PC-9 (cell line): ENCODE measurements around the gene ST6GALNAC2. TPM values are rescaled to one million over a fixed set of nuclear protein-coding genes. Genes with fewer than 3 reads are reported as not detected.

Experiments used
- BruUV-seq: library from RNA; stranded (reverse); fragments of 400-500 nt; replicated peaks from 2 replicates; lab custom pipeline; 2021; lab: Mats Ljungman, UMichigan
- CTCF ChIA-PET: fragments of 300-600 bp; sonication (Branson Sonifier 250); formaldehyde crosslinking; loops from one replicate; lab custom pipeline; 2022; ENCODE audit warnings: antibody characterized with exemption; lab: Charles Lee
- POLR2A ChIA-PET: fragments of 300-600 bp; sonication (Branson Sonifier 250); formaldehyde crosslinking; loops from one replicate; lab custom pipeline; 2022; ENCODE audit warnings: antibody characterized with exemption; ENCODE audit not compliant: unreplicated experiment; lab: Charles Lee
- DNase-seq, 2 experiments: peaks; one replicate each; pipeline versions ENCODE4 v3.0.0 to v3.0.0-alpha.2; 2015 to 2022; ENCODE audit warnings: mixed read lengths in 1 of 2
- H2AFZ ChIP-seq: fragments of 200-600 bp; sonication (generic); 2 replicates; pipeline ENCODE4 v1.8.1; 2017; ENCODE audit warnings: antibody characterized with exemption
- H3F3A ChIP-seq: fragments of 200-600 bp; sonication (generic); 2 replicates; pipeline ENCODE4 v1.8.1; 2017; ENCODE audit warnings: antibody characterized with exemption, mild to moderate bottlenecking, low read depth; ENCODE audit not compliant: insufficient read depth
- H3K27ac ChIP-seq: fragments of 200-600 bp; sonication (generic); 2 replicates; pipeline ENCODE4 v1.6.1; 2016; ENCODE audit warnings: mixed run types
- H3K27me3 ChIP-seq: fragments of 200-600 bp; sonication (generic); 2 replicates; pipeline ENCODE4 v1.6.1; 2016; ENCODE audit warnings: low read depth, mixed run types; ENCODE audit not compliant: insufficient read depth
- H3K36me3 ChIP-seq: fragments of 200-600 bp; sonication (generic); 2 replicates; pipeline ENCODE4 v1.6.1; 2016; ENCODE audit warnings: low read depth, mixed run types
- H3K4me1 ChIP-seq: fragments of 200-600 bp; sonication (generic); replicated peaks from 2 replicates; pipeline ENCODE4 v1.6.1; 2016; ENCODE audit warnings: mixed run types; ENCODE audit not compliant: insufficient read depth
- H3K4me2 ChIP-seq: fragments of 200-600 bp; sonication (generic); 2 replicates; pipeline ENCODE4 v1.6.1; 2017; ENCODE audit warnings: mixed run types
- H3K4me3 ChIP-seq: fragments of 200-600 bp; sonication (generic); 2 replicates; pipeline ENCODE4 v1.6.1; 2016; ENCODE audit warnings: mixed run types
- H3K79me2 ChIP-seq: fragments of 200-600 bp; sonication (generic); 2 replicates; pipeline ENCODE4 v1.6.1; 2017; ENCODE audit warnings: low read depth, mixed run types
- H3K9me2 ChIP-seq: fragments of 200-600 bp; sonication (generic); 2 replicates; pipeline ENCODE4 v1.8.1; 2017; ENCODE audit warnings: mild to moderate bottlenecking; ENCODE audit not compliant: insufficient read depth
- H3K9me3 ChIP-seq: fragments of 200-600 bp; sonication (generic); 2 replicates; pipeline ENCODE4 v1.8.1; 2016; ENCODE audit warnings: low read depth; ENCODE audit not compliant: insufficient read depth
- H4K20me1 ChIP-seq: fragments of 200-600 bp; sonication (generic); 2 replicates; pipeline ENCODE4 v1.8.1; 2017; ENCODE audit not compliant: insufficient read depth
- CTCF ChIP-seq: fragments of 200-600 bp; sonication (generic); conservative IDR thresholded peaks from 2 replicates; pipeline ENCODE4 v1.6.1; 2017; ENCODE audit warnings: mixed run types, antibody characterized with exemption, mild to moderate bottlenecking, moderate library complexity
- EZH2 ChIP-seq: fragments of 200-600 bp; sonication (generic); IDR thresholded peaks from 2 replicates; pipeline ENCODE4 v1.8.0; 2017; ENCODE audit warnings: antibody characterized with exemption, low read depth
- intact Hi-C: fragments of 100-400 bp; cut with micrococcal nuclease; formaldehyde crosslinking; loops from one replicate; pipeline ENCODE4 v1.10.0; 2022; ENCODE audit not compliant: unreplicated experiment
- total RNA-seq: library from RNA; stranded (reverse); gene quantifications from 2 replicates; pipeline ENCODE4 v1.2.3, GENCODE V29; 2021

ST6GALNAC2 gene
- total RNA-seq, 1 experiment from 2014 or later = 15.5 TPM

- ChIA-PET POLR2A (interaction anchor here (0.6 kb wide), 1 partner anchor 656 kb away, joined by 6 read pairs; no protein-coding TSS in a partner anchor), CTCF (interaction anchor here (0.5 to 0.6 kb wide), 2 partner anchors 7 to 37 kb away, joined by 4 to 7 read pairs; no protein-coding TSS in a partner anchor)
- BruUV-seq = no TSS peak
- Histone ChIP-seq H4K20me1 (no peaks in the 10 kb centered on the region), H3K4me1 (peaks cover 41% of the 10 kb centered on the region), H3K4me3 (no peak overlapping the region), H3K9me2 (no peaks in the 10 kb centered on the region), H3K79me2 (no peaks in the 10 kb centered on the region), H3K9me3 (no peaks in the 10 kb centered on the region), H3F3A (peaks cover 17% of the 10 kb centered on the region), H2AFZ (no peak overlapping the region), H3K27ac (no peak overlapping the region), H3K36me3 (no peaks in the 10 kb centered on the region), H3K27me3 (no peaks in the 10 kb centered on the region), H3K4me2 (no peak overlapping the region)
- no peak for TF ChIP-seq CTCF
- no peak for TF ChIP-seq EZH2
- intact Hi-C loops = no loop called here
- DNase-seq = no peak
Observed at GRCh38 chr17:76599694-76600460, 14.2 kb upstream of the ST6GALNAC2 start.

- H3K27ac ChIP-seq = peak overlapping the region; percentile 43; the same call in 1 of the 2 replicates
- 0 out of 2 replicates have a peak overlapping the region, but pooled peaks have one; percentile 23 for H3K4me2 ChIP-seq
- DNase-seq = no peak
- no peaks in the 10 kb centered on the region for H4K20me1 ChIP-seq
- ChIA-PET POLR2A (no interaction called here), CTCF (interaction anchor here (0.6 to 1.2 kb wide), 3 partner anchors 10 to 23 kb away, joined by 3 to 7 read pairs (median 3); no protein-coding TSS in a partner anchor)
- no peaks in the 10 kb centered on the region for H3K79me2 ChIP-seq
- intact Hi-C loops = no loop called here
- H3K4me1 ChIP-seq = peaks cover 53% of the 10 kb centered on the region
- BruUV-seq = no TSS peak
- H3K27me3 ChIP-seq = no peaks in the 10 kb centered on the region
- no peaks in the 10 kb centered on the region for H3K36me3 ChIP-seq
- peaks cover 25% of the 10 kb centered on the region for H3F3A ChIP-seq
- H3K9me2 ChIP-seq = no peaks in the 10 kb centered on the region
- H2AFZ ChIP-seq = no peak overlapping the region
- TF ChIP-seq CTCF (no peak), EZH2 (no peak)
- H3K9me3 ChIP-seq = no peaks in the 10 kb centered on the region
- no peak overlapping the region for H3K4me3 ChIP-seq
Observed at GRCh38 chr17:76598004-76598439, 12.4 kb upstream of the ST6GALNAC2 start.

- ChIA-PET POLR2A (no interaction called here), CTCF (no interaction called here)
- no peaks in the 10 kb centered on the region for H3K36me3 ChIP-seq
- TF ChIP-seq EZH2 (no peak), CTCF (no peak)
- peak; percentile 27 to 67 for DNase-seq
- peak overlapping the region; percentile 43; the same call in 1 of the 2 replicates for H3K27ac ChIP-seq
- H3K4me2 ChIP-seq = peak overlapping the region; percentile 31; the same call in 1 of the 2 replicates
- no peaks in the 10 kb centered on the region for H3K9me2 ChIP-seq
- H3K4me1 ChIP-seq = peaks cover 49% of the 10 kb centered on the region
- no peaks in the 10 kb centered on the region for H3K27me3 ChIP-seq
- H3F3A ChIP-seq = peaks cover 25% of the 10 kb centered on the region
- intact Hi-C loops = no loop called here
- H3K9me3 ChIP-seq = no peaks in the 10 kb centered on the region
- no TSS peak for BruUV-seq
- no peaks in the 10 kb centered on the region for H4K20me1 ChIP-seq
- no peak overlapping the region for H2AFZ ChIP-seq
- no peaks in the 10 kb centered on the region for H3K79me2 ChIP-seq
- H3K4me3 ChIP-seq = no peak overlapping the region
Observed at GRCh38 chr17:76597156-76598003, 11.7 kb upstream of the ST6GALNAC2 start.
